ENCODE measurements around the gene GADD45B. TPM values are rescaled to one million over a fixed set of nuclear protein-coding genes. Genes with fewer than 3 reads are reported as not detected.
"Not testable (repeated sequence)": the region's sequence is repeated elsewhere in the genome, so short reads cannot be mapped to it uniquely, and the experiment has no call there.

Gene GADD45B
- total RNA-seq, 1 donor from 2014 or later: 1.2 TPM

- Mint-ChIP-seq H3K36me3 (ENCODE audit: low read depth, unreplicated experiment) (peaks cover 3% of the 10 kb centered on the region), H3K9me3 (ENCODE audit: unreplicated experiment) (no peaks in the 10 kb centered on the region), H3K4me3 (ENCODE audit: unreplicated experiment) (peak overlapping the region; percentile 71), H3K4me1 (ENCODE audit: unreplicated experiment) (peaks cover 6% of the 10 kb centered on the region), H3K27ac (ENCODE audit: unreplicated experiment) (no peak overlapping the region), H3K27me3 (ENCODE audit: unreplicated experiment) (peaks cover 7% of the 10 kb centered on the region)
- DNase-seq (ENCODE audit: low spot score): no peak
- no peak for TF ChIP-seq CTCF (IDR thresholded peaks at IDR 0.05; ENCODE audit: unreplicated experiment)
Observed at GRCh38 chr19:2457394-2458037, 18.4 kb upstream of the GADD45B start.

- Mint-ChIP-seq H3K4me3 (ENCODE audit: unreplicated experiment) (no peak overlapping the region), H3K27me3 (ENCODE audit: unreplicated experiment) (peaks cover 7% of the 10 kb centered on the region), H3K4me1 (ENCODE audit: unreplicated experiment) (peaks cover 6% of the 10 kb centered on the region), H3K36me3 (ENCODE audit: low read depth, unreplicated experiment) (peaks cover 3% of the 10 kb centered on the region), H3K27ac (ENCODE audit: unreplicated experiment) (no peak overlapping the region), H3K9me3 (ENCODE audit: unreplicated experiment) (no peaks in the 10 kb centered on the region)
- no peak for DNase-seq (ENCODE audit: low spot score)
- TF ChIP-seq CTCF (IDR thresholded peaks at IDR 0.05; ENCODE audit: unreplicated experiment): no peak
Observed at GRCh38 chr19:2458054-2458453, 17.9 kb upstream of the GADD45B start.

GRCh38 chr19:2458776-2459175 lies 17.2 kb upstream of the GADD45B start:
- not testable (repeated sequence) for H3K27me3 Mint-ChIP-seq (ENCODE audit: unreplicated experiment); H3K36me3 Mint-ChIP-seq (ENCODE audit: low read depth, unreplicated experiment); DNase-seq (ENCODE audit: low spot score); H3K27ac Mint-ChIP-seq (ENCODE audit: unreplicated experiment); H3K4me3 Mint-ChIP-seq (ENCODE audit: unreplicated experiment); H3K9me3 Mint-ChIP-seq (ENCODE audit: unreplicated experiment); H3K4me1 Mint-ChIP-seq (ENCODE audit: unreplicated experiment)

GRCh38 chr19:2460245-2460644 lies 15.7 kb upstream of the GADD45B start:
- TF ChIP-seq CTCF (IDR thresholded peaks at IDR 0.05; ENCODE audit: unreplicated experiment): no peak
- H3K4me3 Mint-ChIP-seq (ENCODE audit: unreplicated experiment): no peak overlapping the region
- DNase-seq (ENCODE audit: low spot score): no peak
- H3K27ac Mint-ChIP-seq (ENCODE audit: unreplicated experiment): no peak overlapping the region
- H3K36me3 Mint-ChIP-seq (ENCODE audit: low read depth, unreplicated experiment): peaks cover 3% of the 10 kb centered on the region
- peaks cover 6% of the 10 kb centered on the region for H3K27me3 Mint-ChIP-seq (ENCODE audit: unreplicated experiment)
- H3K4me1 Mint-ChIP-seq (ENCODE audit: unreplicated experiment): peaks cover 6% of the 10 kb centered on the region
- no peaks in the 10 kb centered on the region for H3K9me3 Mint-ChIP-seq (ENCODE audit: unreplicated experiment)

GRCh38 chr19:2461751-2462634 lies 13.9 kb upstream of the GADD45B start:
- peaks cover 3% of the 10 kb centered on the region for H3K36me3 Mint-ChIP-seq (ENCODE audit: low read depth, unreplicated experiment)
- peak; percentile 65 for DNase-seq (ENCODE audit: low spot score)
- H3K4me1 Mint-ChIP-seq (ENCODE audit: unreplicated experiment): peaks cover 4% of the 10 kb centered on the region
- no peaks in the 10 kb centered on the region for H3K9me3 Mint-ChIP-seq (ENCODE audit: unreplicated experiment)
- H3K27ac Mint-ChIP-seq (ENCODE audit: unreplicated experiment): no peak overlapping the region
- no peak for TF ChIP-seq CTCF (IDR thresholded peaks at IDR 0.05; ENCODE audit: unreplicated experiment)
- peak overlapping the region; percentile 90 for H3K4me3 Mint-ChIP-seq (ENCODE audit: unreplicated experiment)
- peaks cover 4% of the 10 kb centered on the region for H3K27me3 Mint-ChIP-seq (ENCODE audit: unreplicated experiment)

All from endothelial cell (in vitro differentiated cells).